Right renal pelvis (tissue), 4 donors: ENCODE measurements around the gene ZFP14. TPM values are rescaled to one million over a fixed set of nuclear protein-coding genes. Genes with fewer than 3 reads are reported as not detected.
"Not testable (repeated sequence)": the region's sequence is repeated elsewhere in the genome, so short reads cannot be mapped to it uniquely, and the experiment has no call there.

Source experiments
- DNase-seq, 4 donors: peaks; one replicate each; pipeline ENCODE4 v3.0.0-alpha.2; 2013; ENCODE audit warnings: low read depth in 4 of 4, low spot score in 3 of 4, missing footprints in 1 of 4
- polyA plus RNA-seq, 4 donors: library from polyadenylated mRNA; unstranded; fragments of 120-200 nt; gene quantifications; one replicate each; pipeline ENCODE4 v1.2.1, GENCODE V29; 2013; ENCODE audit not compliant: insufficient read length in 4 of 4

Gene ZFP14
- polyA plus RNA-seq, 4 donors, result 10.7 to 14.0 (median 13.5) TPM

- DNase-seq, result peak; percentile 88 to 97 (median 94)
These were observed 47.4 kb downstream of the ZFP14 start for GRCh38 chr19:36331353-36332228.

- no peak for DNase-seq
These were observed 48.8 kb downstream of the ZFP14 start for GRCh38 chr19:36330216-36330615.

- DNase-seq, result not testable (repeated sequence)
These were observed 49.5 kb downstream of the ZFP14 start for GRCh38 chr19:36329534-36329933.

GRCh38 chr19:36326649-36327048 is 52.4 kb downstream of the ZFP14 start:
- DNase-seq, result not testable (repeated sequence)

- not testable (repeated sequence) for DNase-seq
These were observed 63.8 kb downstream of the ZFP14 start for GRCh38 chr19:36315164-36315563.

GRCh38 chr19:36314053-36314452 is 64.9 kb downstream of the ZFP14 start:
- not testable (repeated sequence) for DNase-seq

- not testable (repeated sequence) for DNase-seq
These were observed 67.8 kb downstream of the ZFP14 start for GRCh38 chr19:36311098-36311760.

GRCh38 chr19:36310416-36310990 is 68.5 kb downstream of the ZFP14 start:
- DNase-seq, result not testable (repeated sequence)

GRCh38 chr19:36309759-36310158 is 69.2 kb downstream of the ZFP14 start:
- DNase-seq, result not testable (repeated sequence)

- DNase-seq, result not testable (repeated sequence)
These were observed 69.7 kb downstream of the ZFP14 start for GRCh38 chr19:36309309-36309708.

GRCh38 chr19:36292317-36292716 is 86.7 kb downstream of the ZFP14 start:
- DNase-seq, result not testable (repeated sequence)

Other genes starting within 250 kb of the ZFP14 start
- 100 to 1,000 TPM; 573 to 633 (median 612) TPM for gene CAPNS1, start 239.1 kb downstream of the ZFP14 start, polyA plus RNA-seq
- gene COX7A1, start 226.8 kb downstream of the ZFP14 start, polyA plus RNA-seq, result 10 to 100 TPM; 25.6 to 30.2 (median 26.9) TPM
- 1 to 10 TPM; 5.4 to 6.9 (median 6.3) TPM for gene ZNF565, start 164.5 kb downstream of the ZFP14 start, polyA plus RNA-seq
- gene ZNF146, start 164.1 kb downstream of the ZFP14 start, polyA plus RNA-seq, result 100 to 1,000 TPM; 121 to 157 (median 154) TPM
- gene ZFP82, start 39.4 kb upstream of the ZFP14 start, polyA plus RNA-seq, result 10 to 100 TPM; 13.2 to 16.8 (median 16.0) TPM
- 10 to 100 TPM; 12.7 to 19.0 (median 18.3) TPM for gene ZNF566, start 110.4 kb upstream of the ZFP14 start, polyA plus RNA-seq
- gene ZNF260, start 149.1 kb upstream of the ZFP14 start, polyA plus RNA-seq, result 10 to 100 TPM; 26.2 to 37.8 (median 35.3) TPM
- gene ZNF529, start 194.1 kb upstream of the ZFP14 start, polyA plus RNA-seq, result 10 to 100 TPM; 16.4 to 26.7 (median 22.0) TPM
- 1 to 10 TPM; 6.2 to 7.3 (median 6.7) TPM for gene ZNF382, start 226.1 kb upstream of the ZFP14 start, polyA plus RNA-seq